IMR-90 (cell line): ENCODE measurements around the gene APP. TPM values are rescaled to one million over a fixed set of nuclear protein-coding genes. Genes with fewer than 3 reads are reported as not detected.

ENCODE experiments used
- ATAC-seq: fragments of 200-7000 bp; cut with Tn5 transposase; 2 replicates; pipeline ENCODE4 v1.9.1; 2020; ENCODE audit warnings: low read depth, mild to moderate bottlenecking, moderate library complexity
- BruUV-seq: library from RNA; stranded (reverse); fragments of 400-500 nt; replicated peaks from 2 replicates; lab custom pipeline; 2021; lab: Mats Ljungman, UMichigan
- CTCF ChIA-PET: fragments of 300-600 bp; formaldehyde crosslinking; extraction: SDS; loops from one replicate; lab custom pipeline; 2021; ENCODE audit warnings: antibody characterized with exemption; lab: Yijun Ruan, JAX
- POLR2A ChIA-PET: fragments of 300-600 bp; sonication (Branson Sonifier 250); formaldehyde crosslinking; loops from one replicate; lab custom pipeline; 2022; ENCODE audit warnings: antibody characterized with exemption; ENCODE audit not compliant: unreplicated experiment; lab: Charles Lee
- DNase-seq: peaks from one replicate; pipeline ENCODE4 v3.0.0; 2013
- H2AFZ ChIP-seq: replicated peaks from 2 replicates; pipeline ENCODE3; 2013; ENCODE audit warnings: low read length, mild to moderate bottlenecking; ENCODE audit not compliant: poor library complexity
- H2AK5ac ChIP-seq: 2 replicates; pipeline ENCODE4 v1.6.1; 2013; ENCODE audit warnings: low read depth, low read length, inconsistent platforms
- H2AK9ac ChIP-seq: replicated peaks from 2 replicates; pipeline ENCODE3; 2013; ENCODE audit warnings: mild to moderate bottlenecking, low read depth, low read length, moderate library complexity; ENCODE audit not compliant: poor library complexity
- H2BK120ac ChIP-seq: 2 replicates; pipeline ENCODE4 v1.6.1; 2013; ENCODE audit warnings: low read depth, low read length, inconsistent platforms
- H2BK15ac ChIP-seq: 3 replicates; pipeline ENCODE4 v1.6.1; 2013; ENCODE audit warnings: low read depth, low read length, inconsistent platforms
- H2BK20ac ChIP-seq: 2 replicates; pipeline ENCODE4 v1.6.1; 2013; ENCODE audit warnings: low read depth, mild to moderate bottlenecking, inconsistent platforms, low read length, moderate library complexity
- H2BK5ac ChIP-seq: 2 replicates; pipeline ENCODE4 v1.6.1; 2013; ENCODE audit warnings: mild to moderate bottlenecking, low read depth, low read length, inconsistent platforms; ENCODE audit not compliant: poor library complexity, severe bottlenecking
- H3K14ac ChIP-seq: replicated peaks from 2 replicates; pipeline ENCODE4 v1.6.1; 2013; ENCODE audit warnings: low read depth, low read length, inconsistent platforms
- H3K18ac ChIP-seq: 2 replicates; pipeline ENCODE4 v1.6.1; 2013; ENCODE audit warnings: low read depth, low read length, control low read depth
- H3K23ac ChIP-seq: 2 replicates; pipeline ENCODE4 v1.6.1; 2013; ENCODE audit warnings: low read depth, low read length, inconsistent platforms
- H3K27ac ChIP-seq: 2 replicates; pipeline ENCODE4 v1.5.1; 2013; ENCODE audit warnings: mild to moderate bottlenecking, control low read depth, low read length; ENCODE audit not compliant: insufficient read depth
- H3K27me3 ChIP-seq: 2 replicates; pipeline ENCODE4 v1.6.1; 2013; ENCODE audit warnings: low read length; ENCODE audit not compliant: control insufficient read depth, insufficient read depth
- H3K36me3 ChIP-seq: 2 replicates; pipeline ENCODE4 v1.6.1; 2013; ENCODE audit warnings: low read length, mixed read lengths; ENCODE audit not compliant: control insufficient read depth, insufficient read depth
- H3K4ac ChIP-seq: 2 replicates; pipeline ENCODE4 v1.6.1; 2013; ENCODE audit warnings: low read depth, low read length, inconsistent platforms
- H3K4me1 ChIP-seq: 2 replicates; pipeline ENCODE4 v1.6.1; 2013; ENCODE audit warnings: low read length, mixed read lengths; ENCODE audit not compliant: control insufficient read depth, insufficient read depth
- H3K4me2 ChIP-seq: 2 replicates; pipeline ENCODE4 v1.6.1; 2013; ENCODE audit warnings: low read depth, mild to moderate bottlenecking, control low read depth, low read length, moderate library complexity
- H3K4me3 ChIP-seq: 2 replicates; pipeline ENCODE4 v1.5.1; 2013; ENCODE audit warnings: low read depth, mild to moderate bottlenecking, control low read depth, low read length, moderate library complexity; ENCODE audit not compliant: insufficient read depth
- H3K56ac ChIP-seq: 2 replicates; pipeline ENCODE4 v1.6.1; 2013; ENCODE audit warnings: low read length, inconsistent platforms; ENCODE audit not compliant: insufficient read depth; ENCODE audit errors: extremely low read depth
- H3K79me1 ChIP-seq, 2 experiments: 2 replicates each; pipeline ENCODE4 v1.6.1; 2013; ENCODE audit warnings: low read length in 2 of 2, inconsistent platforms in 1 of 2, low read depth in 1 of 2
- H3K9ac ChIP-seq: 2 replicates; pipeline ENCODE4 v1.6.1; 2013; ENCODE audit warnings: low read depth, low read length, control low read depth
- H3K9me1 ChIP-seq: 2 replicates; pipeline ENCODE4 v1.6.1; 2013; ENCODE audit warnings: low read length, inconsistent platforms; ENCODE audit not compliant: insufficient read depth
- H3K9me3 ChIP-seq: 2 replicates; pipeline ENCODE4 v1.6.1; 2013; ENCODE audit warnings: low read length; ENCODE audit not compliant: control insufficient read depth, insufficient read depth
- H4K20me1 ChIP-seq: 2 replicates; pipeline ENCODE4 v1.6.1; 2013; ENCODE audit warnings: low read length, inconsistent platforms; ENCODE audit not compliant: insufficient read depth
- H4K5ac ChIP-seq: 2 replicates; pipeline ENCODE4 v1.6.1; 2013; ENCODE audit warnings: mild to moderate bottlenecking, low read depth, low read length, control low read depth
- H4K8ac ChIP-seq, 2 experiments: 2 replicates each; pipeline ENCODE4 v1.6.1; 2013; ENCODE audit warnings: low read depth in 2 of 2, low read length in 2 of 2, control low read depth in 1 of 2, inconsistent platforms in 1 of 2
- H4K91ac ChIP-seq: 2 replicates; pipeline ENCODE4 v1.6.1; 2013; ENCODE audit warnings: low read depth, low read length, inconsistent platforms; ENCODE audit not compliant: insufficient read depth
- BHLHE40 ChIP-seq: fragments of 150-350 bp; IDR thresholded peaks from 2 replicates; pipeline ENCODE4 v1.6.1; 2016; ENCODE audit warnings: mild to moderate bottlenecking, low read depth, low read length
- CEBPB ChIP-seq: IDR thresholded peaks from 2 replicates; pipeline ENCODE4 v1.6.1; 2012; ENCODE audit warnings: low read depth, low read length, improper control_type of control experiment
- CHD1 ChIP-seq: IDR thresholded peaks from 2 replicates; pipeline ENCODE4 v1.6.1; 2012; ENCODE audit warnings: low read depth, low read length, improper control_type of control experiment
- CTCF ChIP-seq: conservative IDR thresholded peaks from 2 replicates; pipeline ENCODE4 v1.5.1; 2012; ENCODE audit warnings: mild to moderate bottlenecking, low read depth, low read length, improper control_type of control experiment
- ELK1 ChIP-seq: fragments of 150-350 bp; IDR thresholded peaks from 2 replicates; pipeline ENCODE4 v1.6.1; 2016; ENCODE audit warnings: low read depth, mild to moderate bottlenecking, low read length, moderate library complexity, borderline replicate concordance
- FOS ChIP-seq: fragments of 150-350 bp; IDR thresholded peaks from 2 replicates; pipeline ENCODE4 v1.6.1; 2016; ENCODE audit warnings: low read depth, low read length
- MAZ ChIP-seq: IDR thresholded peaks from 2 replicates; pipeline ENCODE4 v1.6.1; 2012; ENCODE audit warnings: low read depth, mild to moderate bottlenecking, low read length, improper control_type of control experiment, moderate library complexity, borderline replicate concordance
- NFE2L2 ChIP-seq: fragments of 150-350 bp; IDR thresholded peaks from 2 replicates; pipeline ENCODE4 v1.6.1; 2016; ENCODE audit warnings: low read depth, mild to moderate bottlenecking, low read length
- RAD21 ChIP-seq: IDR thresholded peaks from 2 replicates; pipeline ENCODE4 v1.6.1; 2012; ENCODE audit warnings: low read length, improper control_type of control experiment
- RCOR1 ChIP-seq: IDR thresholded peaks from 2 replicates; pipeline ENCODE4 v1.6.1; 2012; ENCODE audit warnings: mild to moderate bottlenecking, low read length, improper control_type of control experiment; ENCODE audit not compliant: insufficient replicate concordance
- RFX5 ChIP-seq: IDR thresholded peaks from 2 replicates; pipeline ENCODE4 v1.8.0; 2012; ENCODE audit warnings: low read depth, mild to moderate bottlenecking, low read length, moderate library complexity
- USF2 ChIP-seq: fragments of 150-350 bp; IDR thresholded peaks from 2 replicates; pipeline ENCODE4 v1.6.1; 2017; ENCODE audit warnings: mild to moderate bottlenecking, antibody characterized with exemption, low read length, low read depth
- WGBS, 2 experiments: methylation state at CpG; one replicate each; pipeline versions ENCODE4 v1.1.5 to v1.1.7; 2013; ENCODE audit warnings: missing lambda C conversion rate in 2 of 2; ENCODE audit not compliant: insufficient read length in 1 of 2; ENCODE audit errors: extremely low coverage in 2 of 2; 5-methylcytosine and 5-hydroxymethylcytosine counted together
- dilution Hi-C: fragments of 300-500 bp; cut with HindIII; formaldehyde crosslinking; loops from one replicate; pipeline ENCODE4 v1.14.3; 2018; ENCODE audit warnings: low sequenced_read_pairs; ENCODE audit not compliant: unreplicated experiment
- in situ Hi-C: fragments of 300-500 bp; cut with MboI; formaldehyde crosslinking; loops from 3 replicates; pipeline ENCODE4 v1.14.3; 2019; ENCODE audit warnings: low sequenced_read_pairs, inconsistent platforms, mixed read lengths
- intact Hi-C: fragments of 100-400 bp; cut with micrococcal nuclease; formaldehyde crosslinking; loops from 2 replicates; pipeline ENCODE4 v1.10.0; 2022
- polyA plus RNA-seq, 3 experiments: library from polyadenylated mRNA; depleted of rRNA; stranded (reverse); fragments of >200 nt; gene quantifications; 2 replicates each; pipeline ENCODE4 v1.2.3, GENCODE V29; 2012; ENCODE audit warnings: low replicate concordance in 1 of 3
- total RNA-seq: library from RNA; depleted of rRNA; stranded (reverse); fragments of >200 nt; gene quantifications from 2 replicates; pipeline ENCODE4 v1.2.3, GENCODE V29; 2012

Gene APP
- total and polyA plus RNA-seq, 2 of the 4 experiments (the other 2 are of a cell fraction): 191 to 530 TPM

- dilution Hi-C loops (no loop called here), intact Hi-C loops (no loop called here), in situ Hi-C loops (loop anchor here (25.0 kb wide), 1 partner anchor 583 kb away; the partner anchor contains the start of gene MRPL39)
- H4K91ac ChIP-seq: no peak overlapping the region
- POLR2A ChIA-PET: no interaction called here
- no peaks in the 10 kb centered on the region for H3K9me3 ChIP-seq
- no peak overlapping the region for H3K4me2 ChIP-seq
- no peak overlapping the region for H4K8ac ChIP-seq
- no peaks in the 10 kb centered on the region for H4K20me1 ChIP-seq
- peaks cover 1% of the 10 kb centered on the region; the same call in 1 of the 2 replicates for H3K4me1 ChIP-seq
- H2BK5ac ChIP-seq: no peak overlapping the region
- H3K56ac ChIP-seq: no peak overlapping the region
- no peaks in the 10 kb centered on the region for H3K27me3 ChIP-seq
- no peak overlapping the region for H2BK20ac ChIP-seq
- no peak overlapping the region for H3K27ac ChIP-seq
- H2AFZ ChIP-seq: no peak overlapping the region
- H4K5ac ChIP-seq: no peak overlapping the region
- DNase-seq: no peak
- no TSS peak for BruUV-seq
- no peak for TF ChIP-seq ELK1
- TF ChIP-seq MAZ: no peak
- TF ChIP-seq CTCF: no peak
- no peak for TF ChIP-seq RCOR1
- TF ChIP-seq USF2: no peak
- TF ChIP-seq RFX5: no peak
- no peak for TF ChIP-seq CEBPB
- TF ChIP-seq CHD1: no peak
- no peak for TF ChIP-seq NFE2L2
- no peak for TF ChIP-seq FOS
- TF ChIP-seq BHLHE40: no peak
- no peak for TF ChIP-seq RAD21
- H3K4ac ChIP-seq: no peak overlapping the region
- no peak overlapping the region for H2AK9ac ChIP-seq
- no peak overlapping the region for H3K14ac ChIP-seq
- no peak for ATAC-seq
- WGBS, 2 experiments: 80% methylated on average over 1 of the region's 4 CpGs; no CpG with 5 or more reads in 1 of the 2 experiments
- no peak overlapping the region for H3K18ac ChIP-seq
- H3K9ac ChIP-seq: no peak overlapping the region
- H3K36me3 ChIP-seq: no peaks in the 10 kb centered on the region
- no peak overlapping the region for H3K23ac ChIP-seq
- H2BK15ac ChIP-seq: no peak overlapping the region
- no peak overlapping the region for H2AK5ac ChIP-seq
- CTCF ChIA-PET: no interaction called here
- H3K79me1 ChIP-seq: no peaks in the 10 kb centered on the region
- H3K4me3 ChIP-seq: no peak overlapping the region
- H3K9me1 ChIP-seq: no peaks in the 10 kb centered on the region
- no peak overlapping the region for H2BK120ac ChIP-seq
Observed at GRCh38 chr21:26195708-26196107, 25.1 kb upstream of the APP start.
